Erythroblast (primary cell): ENCODE results near the gene RELA.

Experiments used
- GATA1 ChIP-seq: IDR thresholded peaks from 2 replicates; pipeline ENCODE4 v1.6.1; 2011; ENCODE audit warnings: low read depth, mild to moderate bottlenecking, control low read depth, low read length, moderate library complexity
- POLR2A ChIP-seq: IDR thresholded peaks from 2 replicates; pipeline ENCODE4 v1.6.1; 2011; ENCODE audit warnings: mild to moderate bottlenecking, low read length

GRCh38 chr11:65662247-65662798 lies 393 bp downstream of the RELA start:
- no peak for TF ChIP-seq POLR2A
- no peak for TF ChIP-seq GATA1
